Endothelial cell of umbilical vein (primary cell): Measurements from ENCODE around the gene TPCN2. TPM values are rescaled to one million over a fixed set of nuclear protein-coding genes. Genes with fewer than 3 reads are reported as not detected.

Experiments
- BruUV-seq: library from RNA; stranded (reverse); fragments of 400-500 nt; replicated peaks from 2 replicates; lab custom pipeline; 2021; lab: Mats Ljungman, UMichigan
- CTCF ChIA-PET: fragments of 300-600, 350-600 bp; sonication (Branson Sonifier 250); formaldehyde crosslinking; loops from one replicate; lab custom pipeline; 2021; ENCODE audit warnings: antibody characterized with exemption, inconsistent platforms; lab: Charles Lee
- POLR2A ChIA-PET: fragments of 300-600, 350-600 bp; sonication (Branson Sonifier 250); formaldehyde crosslinking; loops from one replicate; lab custom pipeline; 2021; ENCODE audit warnings: antibody characterized with exemption, inconsistent platforms; lab: Charles Lee
- DNase-seq: peaks from one replicate; pipeline ENCODE4 v3.0.0-alpha.2; 2011; ENCODE audit warnings: low read depth, low spot score
- FAIRE-seq: peaks from 2 replicates; lab custom pipeline; 2011; peaks lifted over from hg19 to GRCh38; lab: Jason Lieb, UNC
- H2AFZ ChIP-seq: 2 replicates; pipeline ENCODE4 v1.6.0; 2012; ENCODE audit warnings: low read depth, low read length, control low read depth, inconsistent platforms
- H3K27ac ChIP-seq: 2 replicates; pipeline ENCODE4 v1.5.1; 2011; ENCODE audit warnings: low read depth, mild to moderate bottlenecking, control low read depth, low read length, moderate library complexity; ENCODE audit not compliant: insufficient read depth
- H3K27me3 ChIP-seq, 2 experiments: 2 replicates each; pipeline versions ENCODE4 v1.6.0 to v1.6.1; 2011; ENCODE audit warnings: low read length in 2 of 2, mixed read lengths in 1 of 2; ENCODE audit not compliant: control insufficient read depth in 2 of 2, insufficient read depth in 2 of 2
- H3K36me3 ChIP-seq, 2 experiments: 2 replicates in 1 of 2; 3 replicates in 1 of 2; pipeline ENCODE4 v1.5.1; 2011; ENCODE audit warnings: low read length in 2 of 2, mild to moderate bottlenecking in 1 of 2, moderate library complexity in 1 of 2; ENCODE audit not compliant: control insufficient read depth in 2 of 2, insufficient read depth in 2 of 2; ENCODE audit errors: extremely low read depth in 1 of 2
- H3K4me1 ChIP-seq: 3 replicates; pipeline ENCODE4 v1.5.1; 2011; ENCODE audit warnings: mild to moderate bottlenecking, low read length; ENCODE audit not compliant: control insufficient read depth, insufficient read depth; ENCODE audit errors: extremely low read depth
- H3K4me2 ChIP-seq: 2 replicates; pipeline ENCODE4 v1.6.1; 2011; ENCODE audit warnings: low read length, control low read depth, mixed read lengths; ENCODE audit not compliant: insufficient read depth
- H3K4me3 ChIP-seq, 3 experiments: fragments of 200-600 bp in 1 of 3; sonication (generic), shearing (Covaris generic) in 1 of 3; replicated peaks in 1 of 3; 2 replicates each; pipeline ENCODE4 v1.5.1; 2011 to 2016; ENCODE audit warnings: control low read depth in 3 of 3, low read length in 3 of 3, mild to moderate bottlenecking in 2 of 3, inconsistent platforms in 1 of 3, low read depth in 1 of 3, moderate library complexity in 1 of 3; ENCODE audit not compliant: insufficient read depth in 1 of 3
- H3K79me2 ChIP-seq: 2 replicates; pipeline ENCODE4 v1.6.0; 2012; ENCODE audit warnings: low read length, inconsistent platforms; ENCODE audit not compliant: control insufficient read depth, insufficient read depth
- H3K9ac ChIP-seq: replicated peaks from 2 replicates; pipeline ENCODE3; 2011; ENCODE audit warnings: low read length, control low read depth; ENCODE audit not compliant: insufficient read depth; ENCODE audit errors: extremely low read depth
- H3K9me1 ChIP-seq: replicated peaks from 3 replicates; pipeline ENCODE4 v1.6.0; 2011; ENCODE audit warnings: mild to moderate bottlenecking, low read length; ENCODE audit not compliant: control insufficient read depth, insufficient read depth; ENCODE audit errors: extremely low read depth
- H3K9me3 ChIP-seq: replicated peaks from 2 replicates; pipeline ENCODE4 v1.5.1; 2012; ENCODE audit warnings: low read length, inconsistent platforms; ENCODE audit not compliant: control insufficient read depth, insufficient read depth
- H4K20me1 ChIP-seq: replicated peaks from 2 replicates; pipeline ENCODE3; 2011; ENCODE audit warnings: mild to moderate bottlenecking, low read length; ENCODE audit not compliant: control insufficient read depth, insufficient read depth; ENCODE audit errors: extremely low read depth
- FOS ChIP-seq: IDR thresholded peaks from 2 replicates; pipeline ENCODE4 v1.6.1; 2011; ENCODE audit warnings: mild to moderate bottlenecking, low read length, moderate library complexity, borderline replicate concordance; ENCODE audit not compliant: insufficient read depth
- JUN ChIP-seq: IDR thresholded peaks from 2 replicates; pipeline ENCODE4 v1.6.1; 2011; ENCODE audit warnings: borderline replicate concordance, low read depth; ENCODE audit not compliant: insufficient read length, insufficient read depth
- MYC ChIP-seq: IDR thresholded peaks from one replicate; pipeline ENCODE4 v1.6.1; 2011; ENCODE audit warnings: mild to moderate bottlenecking, low read depth, low read length
- dilution Hi-C: fragments of 300-500 bp; cut with MboI; formaldehyde crosslinking; loops from one replicate; pipeline ENCODE4 v1.15.0; 2019; ENCODE audit warnings: low sequenced_read_pairs; ENCODE audit not compliant: extremely low pct_ligation_motif_present
- intact Hi-C: fragments of 100-400 bp; cut with micrococcal nuclease; formaldehyde crosslinking; loops from one replicate; pipeline ENCODE4 v1.10.0; 2022
- polyA plus RNA-seq, 4 experiments: library from polyadenylated mRNA; depleted of rRNA in 3 of 4; stranded (reverse) in 3 of 4; unstranded in 1 of 4; fragments of >200 nt; gene quantifications; 2 replicates each; pipeline versions ENCODE4 v1.2.1 to v1.2.3, GENCODE V29; 2011 to 2012; ENCODE audit warnings: missing spikeins in 1 of 4
- total RNA-seq: library from RNA; stranded (reverse); gene quantifications from 2 replicates; pipeline ENCODE4 v1.2.3, GENCODE V29; 2021
- TF ChIP-seq, protein P1 (sequence below), 2 donors: IDR thresholded peaks; 1 replicate in 1 of 2; 2 replicates in 1 of 2; pipeline ENCODE4 v1.5.1; 2011; ENCODE audit warnings: low read length in 2 of 2, mild to moderate bottlenecking in 2 of 2, moderate library complexity in 2 of 2, control low read depth in 1 of 2, inconsistent platforms in 1 of 2, low read depth in 1 of 2; ENCODE audit not compliant: insufficient read depth in 1 of 2; ENCODE audit errors: extremely low read depth in 1 of 2

TPCN2 gene
- total and polyA plus RNA-seq, 2 donors (not counting 3 experiments of a cell fraction or from before 2014, with no cell fraction given): 10.3 to 13.4 TPM

DNA sequence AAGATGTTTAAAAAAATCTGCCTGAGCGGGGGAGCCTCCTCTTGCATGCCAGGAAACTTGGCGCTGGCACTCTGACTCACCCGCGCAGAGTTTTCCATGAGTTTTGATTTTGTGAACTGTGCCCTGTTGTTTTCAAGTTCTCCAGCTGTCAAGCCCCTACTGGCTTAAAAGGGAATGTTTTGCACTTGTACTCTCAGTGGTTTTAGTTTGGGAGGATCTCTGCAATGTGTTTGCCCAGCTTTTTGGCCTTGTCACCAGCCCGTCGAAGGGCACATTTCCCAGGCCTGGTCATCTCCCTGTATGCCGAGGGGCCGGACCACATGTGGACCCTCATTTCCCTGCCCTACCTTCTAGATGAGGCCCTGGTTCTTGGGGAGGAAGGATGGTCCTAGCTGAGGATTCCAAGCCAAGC, 47.9 kb upstream of the TPCN2 start:
- Histone ChIP-seq H4K20me1 (no peaks in the 10 kb centered on the region), H3K9ac (no peak overlapping the region), H3K9me1 (no peaks in the 10 kb centered on the region), H3K4me1 (peaks cover 4% of the 10 kb centered on the region), H3K4me3 (no peak overlapping the region), H3K27ac (no peak overlapping the region), H3K4me2 (no peak overlapping the region), H3K36me3 (no peaks in the 10 kb centered on the region), H3K27me3 (no peaks in the 10 kb centered on the region), H3K79me2 (no peaks in the 10 kb centered on the region), H3K9me3 (no peaks in the 10 kb centered on the region), H2AFZ (peak overlapping the region; percentile 31)
- no TSS peak for BruUV-seq
- FAIRE-seq (peak; percentile 91), DNase-seq (peak; percentile 92)
- POLR2A ChIA-PET: no interaction called here
- dilution Hi-C loops: no loop called here
- TF ChIP-seq, protein P1, sequence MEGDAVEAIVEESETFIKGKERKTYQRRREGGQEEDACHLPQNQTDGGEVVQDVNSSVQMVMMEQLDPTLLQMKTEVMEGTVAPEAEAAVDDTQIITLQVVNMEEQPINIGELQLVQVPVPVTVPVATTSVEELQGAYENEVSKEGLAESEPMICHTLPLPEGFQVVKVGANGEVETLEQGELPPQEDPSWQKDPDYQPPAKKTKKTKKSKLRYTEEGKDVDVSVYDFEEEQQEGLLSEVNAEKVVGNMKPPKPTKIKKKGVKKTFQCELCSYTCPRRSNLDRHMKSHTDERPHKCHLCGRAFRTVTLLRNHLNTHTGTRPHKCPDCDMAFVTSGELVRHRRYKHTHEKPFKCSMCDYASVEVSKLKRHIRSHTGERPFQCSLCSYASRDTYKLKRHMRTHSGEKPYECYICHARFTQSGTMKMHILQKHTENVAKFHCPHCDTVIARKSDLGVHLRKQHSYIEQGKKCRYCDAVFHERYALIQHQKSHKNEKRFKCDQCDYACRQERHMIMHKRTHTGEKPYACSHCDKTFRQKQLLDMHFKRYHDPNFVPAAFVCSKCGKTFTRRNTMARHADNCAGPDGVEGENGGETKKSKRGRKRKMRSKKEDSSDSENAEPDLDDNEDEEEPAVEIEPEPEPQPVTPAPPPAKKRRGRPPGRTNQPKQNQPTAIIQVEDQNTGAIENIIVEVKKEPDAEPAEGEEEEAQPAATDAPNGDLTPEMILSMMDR (IDR thresholded peaks at IDR 0.05; ENCODE audit: extremely low read depth in 1 of 2, insufficient read depth in 1 of 2, low read depth in 1 of 2, low read length in 2 of 2): peak; percentile 52 to 62
- TF ChIP-seq JUN: peak; percentile 35
- peak; percentile 51 for TF ChIP-seq FOS
- TF ChIP-seq MYC: no peak
- CTCF ChIA-PET: interaction anchor here (1.0 to 1.5 kb wide), 5 partner anchors 12 to 669 kb away, joined by 3 to 5 read pairs (median 3); partner anchors contain the start of gene MRGPRF
- intact Hi-C loops: no loop called here
